BE2C (cell line): Measurements from ENCODE around the gene SHB.

Experiments
- DNase-seq: peaks from one replicate; pipeline ENCODE4 v3.0.0-alpha.2; 2020
- H3K27me3 ChIP-seq: fragments of 250-450 bp; sonication (Bioruptor Pico); 2 replicates; pipeline ENCODE4 v1.5.1; 2020; ENCODE audit warnings: mild to moderate bottlenecking
- H3K36me3 ChIP-seq: fragments of 250-450 bp; sonication (Bioruptor Pico); 2 replicates; pipeline ENCODE4 v1.5.1; 2020; ENCODE audit warnings: mild to moderate bottlenecking
- H3K4me1 ChIP-seq: fragments of 250-450 bp; sonication (Bioruptor Pico); 2 replicates; pipeline ENCODE4 v1.5.1; 2020
- H3K4me3 ChIP-seq: 2 replicates; pipeline ENCODE4 v1.5.1; 2011; ENCODE audit warnings: low read depth, low read length
- H3K9me3 ChIP-seq: fragments of 250-450 bp; sonication (Bioruptor Pico); 2 replicates; pipeline ENCODE4 v1.5.1; 2020
- TF ChIP-seq, protein P1 (sequence below): IDR thresholded peaks from 2 replicates; pipeline ENCODE4 v1.5.1; 2012; ENCODE audit warnings: mild to moderate bottlenecking, low read depth, low read length

SHB gene

GRCh38 chr9:37953206-37953774 is 115.7 kb downstream of the SHB start:
- no peak overlapping the region for H3K4me3 ChIP-seq
- DNase-seq = no peak
- no peaks in the 10 kb centered on the region for H3K27me3 ChIP-seq
- no peaks in the 10 kb centered on the region for H3K9me3 ChIP-seq
- H3K4me1 ChIP-seq = peaks cover 7% of the 10 kb centered on the region
- peaks cover 31% of the 10 kb centered on the region for H3K36me3 ChIP-seq
- TF ChIP-seq, protein P1, sequence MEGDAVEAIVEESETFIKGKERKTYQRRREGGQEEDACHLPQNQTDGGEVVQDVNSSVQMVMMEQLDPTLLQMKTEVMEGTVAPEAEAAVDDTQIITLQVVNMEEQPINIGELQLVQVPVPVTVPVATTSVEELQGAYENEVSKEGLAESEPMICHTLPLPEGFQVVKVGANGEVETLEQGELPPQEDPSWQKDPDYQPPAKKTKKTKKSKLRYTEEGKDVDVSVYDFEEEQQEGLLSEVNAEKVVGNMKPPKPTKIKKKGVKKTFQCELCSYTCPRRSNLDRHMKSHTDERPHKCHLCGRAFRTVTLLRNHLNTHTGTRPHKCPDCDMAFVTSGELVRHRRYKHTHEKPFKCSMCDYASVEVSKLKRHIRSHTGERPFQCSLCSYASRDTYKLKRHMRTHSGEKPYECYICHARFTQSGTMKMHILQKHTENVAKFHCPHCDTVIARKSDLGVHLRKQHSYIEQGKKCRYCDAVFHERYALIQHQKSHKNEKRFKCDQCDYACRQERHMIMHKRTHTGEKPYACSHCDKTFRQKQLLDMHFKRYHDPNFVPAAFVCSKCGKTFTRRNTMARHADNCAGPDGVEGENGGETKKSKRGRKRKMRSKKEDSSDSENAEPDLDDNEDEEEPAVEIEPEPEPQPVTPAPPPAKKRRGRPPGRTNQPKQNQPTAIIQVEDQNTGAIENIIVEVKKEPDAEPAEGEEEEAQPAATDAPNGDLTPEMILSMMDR = no peak

- peaks cover 11% of the 10 kb centered on the region for H3K4me1 ChIP-seq
- no peak overlapping the region for H3K4me3 ChIP-seq
- H3K27me3 ChIP-seq = no peaks in the 10 kb centered on the region
- no peaks in the 10 kb centered on the region for H3K9me3 ChIP-seq
- no peak for DNase-seq
- TF ChIP-seq, protein P1 = no peak
- peaks cover 35% of the 10 kb centered on the region for H3K36me3 ChIP-seq
Observed at GRCh38 chr9:37952731-37953130, 116.3 kb downstream of the SHB start.

GRCh38 chr9:37951671-37952449 is 117.2 kb downstream of the SHB start:
- Histone ChIP-seq H3K4me1 (peaks cover 11% of the 10 kb centered on the region), H3K9me3 (no peaks in the 10 kb centered on the region), H3K27me3 (no peaks in the 10 kb centered on the region), H3K36me3 (peaks cover 43% of the 10 kb centered on the region), H3K4me3 (no peak overlapping the region)
- DNase-seq = no peak
- TF ChIP-seq, protein P1 = no peak

DNA sequence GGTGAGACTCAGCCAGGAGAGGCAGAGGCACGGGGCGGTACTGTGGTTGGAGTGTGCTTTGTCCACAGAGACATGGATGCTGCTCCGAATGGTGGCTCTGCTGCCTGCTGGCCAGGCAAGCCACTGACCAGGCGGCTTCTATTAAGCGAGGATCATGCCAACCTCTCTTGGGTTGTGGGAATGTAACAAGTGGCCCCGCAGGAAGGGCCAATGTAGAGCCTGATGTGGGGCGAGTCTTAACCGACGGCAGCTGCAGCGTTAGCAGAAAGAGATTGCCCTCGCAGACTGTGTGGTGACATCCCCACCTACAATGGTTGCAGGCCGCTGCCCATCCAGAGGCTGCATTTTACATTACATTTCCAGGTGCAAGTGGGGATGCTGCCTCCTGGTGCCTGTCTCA is 118.5 kb downstream of the SHB start:
- Histone ChIP-seq H3K4me1 (peaks cover 11% of the 10 kb centered on the region), H3K9me3 (no peaks in the 10 kb centered on the region), H3K4me3 (no peak overlapping the region), H3K36me3 (peaks cover 50% of the 10 kb centered on the region), H3K27me3 (no peaks in the 10 kb centered on the region)
- DNase-seq = no peak
- TF ChIP-seq, protein P1 = no peak

GRCh38 chr9:37949576-37949975 is 119.5 kb downstream of the SHB start:
- Histone ChIP-seq H3K9me3 (no peaks in the 10 kb centered on the region), H3K36me3 (peaks cover 54% of the 10 kb centered on the region), H3K4me1 (peaks cover 11% of the 10 kb centered on the region), H3K27me3 (no peaks in the 10 kb centered on the region), H3K4me3 (no peak overlapping the region)
- DNase-seq = no peak
- TF ChIP-seq, protein P1 = no peak

GRCh38 chr9:37948417-37948980 is 120.5 kb downstream of the SHB start:
- Histone ChIP-seq H3K4me1 (peaks cover 11% of the 10 kb centered on the region), H3K36me3 (peaks cover 45% of the 10 kb centered on the region), H3K9me3 (no peaks in the 10 kb centered on the region), H3K4me3 (no peak overlapping the region), H3K27me3 (no peaks in the 10 kb centered on the region)
- DNase-seq = peak; percentile 70
- TF ChIP-seq, protein P1 = no peak
